Measurements from ENCODE around the gene DHDH.

Gene DHDH

DNA sequence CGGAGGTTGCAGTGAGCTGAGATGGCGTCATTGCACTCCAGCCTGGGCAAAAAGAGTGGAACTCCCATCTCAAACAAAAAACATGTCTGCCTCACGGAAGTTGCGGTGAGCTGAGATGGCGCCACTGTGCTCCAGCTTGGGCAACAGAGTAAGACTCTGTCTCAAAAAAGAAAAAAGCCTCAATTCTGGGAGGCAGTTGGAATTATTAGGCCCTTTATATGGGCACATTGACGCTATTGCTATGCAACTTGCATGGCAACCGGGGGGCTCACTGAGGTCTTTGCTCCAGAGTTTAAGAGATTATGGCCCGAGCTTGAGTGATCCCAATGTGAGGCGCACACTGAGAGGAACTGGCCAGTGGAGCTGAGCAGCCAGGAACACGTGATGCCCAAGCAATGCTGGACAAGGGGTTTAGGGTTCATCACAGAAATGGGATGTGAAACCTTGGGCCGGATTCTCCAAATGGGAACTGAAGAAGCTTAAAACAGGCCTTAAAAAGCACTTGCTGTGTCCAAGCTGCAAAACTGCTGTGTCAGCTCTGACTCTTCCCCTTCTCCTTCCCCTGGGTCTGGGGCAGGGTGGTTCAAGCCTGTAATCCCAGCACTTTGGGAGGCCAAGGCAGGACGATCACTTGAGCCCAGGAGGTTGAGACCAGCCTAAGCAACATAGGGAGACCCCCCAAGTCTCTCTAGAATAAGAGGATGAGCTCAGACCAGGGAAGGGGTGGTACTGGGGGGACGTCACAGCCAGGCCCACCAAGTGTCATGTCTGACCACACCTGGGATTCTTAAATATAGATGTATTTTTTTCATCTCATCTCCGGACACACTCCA, 34.1 kb downstream of the DHDH start:
- no peak for DNase-seq

DNA sequence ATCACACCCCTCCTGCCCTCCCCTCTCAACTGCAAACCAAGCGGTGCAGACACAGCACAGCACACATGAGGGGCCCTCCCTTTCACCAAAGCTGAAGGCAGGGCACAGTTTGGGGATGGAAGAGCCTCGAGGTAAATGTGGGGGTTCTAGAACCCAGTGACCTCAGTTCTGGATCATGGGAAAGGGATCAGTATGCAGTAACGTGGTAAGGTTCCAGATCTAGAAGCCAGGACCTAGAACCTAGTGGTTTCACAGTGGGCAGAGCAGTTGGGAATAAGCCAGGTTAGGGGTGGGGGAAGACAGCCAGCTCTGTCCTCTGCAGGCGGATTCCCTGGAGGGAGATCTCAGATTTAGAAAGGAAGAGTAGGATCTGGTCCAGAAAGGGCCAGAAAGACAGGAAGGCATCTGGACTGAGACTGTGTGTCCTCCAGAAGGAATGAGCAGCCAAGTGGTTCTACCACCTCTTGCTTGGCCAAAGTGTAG, 34.7 kb downstream of the DHDH start:
- DNase-seq, result no peak

DNA sequence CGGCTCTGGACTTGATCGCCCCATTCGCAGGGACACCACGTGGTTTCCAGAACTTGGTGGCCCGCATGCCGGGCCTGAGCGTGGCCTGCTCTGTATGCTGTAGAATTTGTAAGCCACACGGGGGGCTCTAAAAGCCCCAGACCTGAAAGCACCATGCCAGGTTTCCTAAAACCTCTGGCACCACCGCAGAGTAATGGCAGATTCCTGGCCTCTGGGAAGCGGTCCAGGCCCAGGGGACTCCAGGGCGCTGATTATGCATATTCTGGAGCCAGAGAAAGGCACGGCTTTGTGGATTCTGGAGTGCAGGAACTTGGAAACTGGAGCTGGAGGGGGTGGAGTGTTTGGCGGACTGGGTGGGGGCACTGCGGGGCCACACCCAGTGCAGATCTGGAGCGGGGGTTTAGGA, 35.3 kb downstream of the DHDH start:
- no peak for DNase-seq

DNA sequence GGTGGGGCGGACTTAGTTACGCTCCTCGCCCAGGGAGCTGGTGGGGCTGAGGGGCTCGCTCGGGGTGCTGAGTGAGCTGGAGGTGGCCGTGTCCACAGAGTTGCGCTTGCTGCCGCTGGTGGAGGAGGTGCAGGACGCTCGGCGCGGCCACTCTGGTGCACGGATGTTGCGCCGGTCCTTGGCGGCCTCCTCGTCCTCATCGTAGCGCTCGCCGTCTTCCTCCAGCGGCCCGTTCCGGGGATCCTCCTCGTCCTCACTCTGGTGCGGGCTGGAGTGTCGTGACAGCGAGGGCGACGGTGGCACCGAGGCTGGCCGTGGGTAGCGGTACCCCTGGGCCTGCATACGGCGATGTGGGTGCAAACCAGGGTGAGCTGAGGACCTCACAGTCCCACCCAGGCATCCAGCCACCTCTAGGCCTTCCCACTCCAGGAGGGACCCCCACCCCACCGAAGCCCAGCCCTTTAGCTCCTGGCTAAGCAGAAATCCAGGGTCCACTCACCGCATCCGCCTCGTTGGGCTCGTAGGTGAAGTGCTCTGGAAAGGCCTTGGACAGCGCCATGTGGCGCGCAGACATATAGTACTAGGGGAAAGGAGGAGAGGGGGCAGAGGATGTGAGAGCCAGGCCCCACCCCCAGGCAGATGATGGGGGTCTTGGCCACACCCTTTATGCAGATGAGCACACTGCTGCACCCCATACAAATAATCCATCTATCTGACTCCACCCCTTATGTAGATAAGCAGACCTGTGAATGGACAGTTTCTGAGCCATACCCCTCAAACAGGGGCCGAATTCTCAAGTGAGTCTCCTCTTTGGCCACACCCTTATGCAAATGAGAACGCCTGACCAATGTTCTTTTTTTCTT, 36.0 kb downstream of the DHDH start:
- no peak for DNase-seq

DNA sequence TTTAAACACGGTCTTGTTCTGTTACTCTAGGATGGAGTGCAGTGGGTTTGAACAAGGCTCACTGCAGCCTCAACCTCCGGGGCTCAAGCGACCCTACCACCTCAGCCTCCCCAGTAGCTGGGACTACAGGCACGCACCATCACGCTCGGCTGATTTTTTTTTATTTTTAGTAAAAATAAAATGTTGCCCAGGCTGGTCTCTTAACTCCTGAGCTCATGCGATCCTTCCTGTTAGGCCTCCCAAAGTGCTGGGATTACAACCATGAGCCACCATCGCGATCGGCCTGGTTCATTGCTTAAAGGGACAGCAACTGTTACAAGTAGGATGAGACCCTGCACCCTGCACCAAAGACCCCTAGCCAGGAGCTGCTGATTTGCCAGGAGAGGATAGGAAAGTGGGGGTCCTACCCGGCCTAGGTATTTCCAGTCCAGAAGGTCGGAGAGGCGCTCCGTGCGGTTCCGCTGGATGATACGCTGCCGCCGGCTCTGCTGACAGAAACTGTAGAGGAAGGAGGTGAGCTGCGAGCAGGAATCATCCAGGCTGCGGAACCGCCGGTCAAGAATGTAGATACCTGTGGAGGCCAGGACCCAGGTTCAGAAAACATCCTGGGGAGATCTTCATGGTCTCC, 36.8 kb downstream of the DHDH start:
- DNase-seq, result no peak

DNA sequence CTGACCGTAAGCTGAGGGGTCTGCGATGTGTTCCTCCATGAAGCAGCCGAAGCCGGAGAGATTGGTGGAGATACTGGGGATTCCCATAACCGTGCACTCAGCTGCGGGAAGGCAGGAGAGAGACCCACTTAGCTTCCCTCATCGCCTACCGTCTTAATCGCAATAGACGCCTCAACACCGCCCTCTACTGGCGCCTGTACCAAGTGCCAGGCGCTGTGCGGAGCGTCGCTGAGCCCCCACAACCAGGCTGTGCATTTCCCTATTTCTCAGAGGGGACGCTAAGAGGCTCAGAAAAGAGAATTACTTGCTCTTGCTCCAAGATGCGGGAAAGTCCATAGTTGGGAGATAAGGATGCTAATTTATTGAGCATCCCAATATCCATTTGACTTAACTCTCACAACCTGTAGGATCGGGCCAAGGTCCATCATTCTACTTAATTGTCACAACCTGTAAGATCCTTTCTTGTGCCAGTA, 37.5 kb downstream of the DHDH start:
- peak; percentile 68 for DNase-seq

DNA sequence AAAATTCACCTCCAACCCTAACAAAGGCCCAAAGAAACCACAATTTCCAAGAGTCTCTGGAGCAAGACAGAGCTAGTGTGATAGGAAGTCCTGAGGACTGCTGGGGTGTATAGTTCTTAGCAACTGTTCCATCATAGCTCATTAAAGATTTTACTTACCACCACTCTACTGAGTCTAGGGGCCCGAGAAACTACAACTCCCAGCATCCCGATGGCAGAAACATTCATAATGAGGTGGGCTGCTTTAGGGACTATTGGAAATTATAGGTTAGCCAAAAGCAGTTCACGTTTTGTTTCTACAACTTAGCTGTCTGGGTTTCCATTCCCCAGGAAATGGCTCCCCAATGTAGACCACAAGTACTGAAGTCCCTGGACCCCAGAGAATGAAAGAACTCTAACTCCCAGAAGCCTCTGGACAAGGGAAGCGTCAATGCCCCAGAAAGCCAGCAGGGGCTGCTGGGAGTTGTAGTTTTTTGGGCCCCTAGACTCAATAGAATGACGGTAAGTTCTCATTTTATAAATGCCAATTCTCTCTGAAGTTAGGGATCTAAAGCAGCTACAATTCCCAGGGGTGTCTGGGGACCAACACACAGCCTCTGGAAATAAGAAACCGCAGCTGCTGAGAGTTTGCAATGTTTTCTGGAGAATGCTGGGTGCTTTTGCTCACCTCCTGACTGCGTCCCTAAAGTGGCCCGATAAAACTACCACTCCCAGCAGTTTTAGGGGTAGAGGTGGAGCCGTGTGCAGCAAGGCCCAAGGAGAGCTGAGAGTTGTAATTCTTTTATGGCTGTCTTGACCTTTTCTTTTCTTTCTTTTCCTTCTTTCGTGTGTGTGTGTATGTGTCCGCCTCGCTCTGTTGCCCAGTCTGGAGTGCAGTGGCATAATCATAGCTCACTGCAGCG, 42.7 kb downstream of the DHDH start:
- peak; percentile 26 for DNase-seq

DNA sequence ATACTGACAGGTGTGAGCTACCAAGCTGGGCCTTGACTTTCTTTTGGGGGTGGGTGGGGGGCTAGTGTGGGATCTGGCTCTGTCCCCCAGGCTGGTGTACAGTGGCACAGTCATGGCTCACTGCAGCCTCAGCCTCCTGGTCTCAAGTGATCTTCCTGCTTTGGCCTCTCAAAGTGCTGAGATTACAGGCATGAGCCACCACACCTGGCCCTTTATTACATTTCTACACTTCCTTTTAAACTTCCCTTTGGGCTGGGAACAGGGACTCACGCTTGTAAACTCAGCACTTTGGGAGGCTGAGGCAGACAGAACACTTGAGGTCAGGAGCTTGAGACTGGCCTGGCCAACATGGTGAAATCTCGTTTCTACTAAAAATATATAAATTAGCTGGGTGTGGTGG, 43.6 kb downstream of the DHDH start:
- no peak for DNase-seq

DNA sequence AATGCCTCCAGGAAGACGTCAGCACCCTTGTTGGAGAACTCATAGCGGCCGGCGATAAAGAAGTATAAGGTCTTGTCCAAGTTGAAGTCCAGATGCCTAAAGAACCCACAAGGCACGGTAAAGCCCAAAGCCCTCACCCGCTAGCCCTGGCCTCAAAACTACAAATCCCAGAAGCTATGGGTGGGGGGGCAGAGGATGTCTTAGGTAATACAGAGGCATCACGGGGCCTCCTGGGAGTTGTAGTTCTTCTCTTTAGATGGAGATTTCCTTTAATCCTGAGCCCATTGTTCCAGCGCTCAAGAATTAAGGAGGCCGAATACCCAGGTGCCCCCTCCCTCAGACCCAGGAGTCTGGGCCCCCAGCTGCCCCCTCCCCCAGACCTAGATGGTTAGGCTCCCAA, 48.8 kb downstream of the DHDH start:
- no peak for DNase-seq

DNA sequence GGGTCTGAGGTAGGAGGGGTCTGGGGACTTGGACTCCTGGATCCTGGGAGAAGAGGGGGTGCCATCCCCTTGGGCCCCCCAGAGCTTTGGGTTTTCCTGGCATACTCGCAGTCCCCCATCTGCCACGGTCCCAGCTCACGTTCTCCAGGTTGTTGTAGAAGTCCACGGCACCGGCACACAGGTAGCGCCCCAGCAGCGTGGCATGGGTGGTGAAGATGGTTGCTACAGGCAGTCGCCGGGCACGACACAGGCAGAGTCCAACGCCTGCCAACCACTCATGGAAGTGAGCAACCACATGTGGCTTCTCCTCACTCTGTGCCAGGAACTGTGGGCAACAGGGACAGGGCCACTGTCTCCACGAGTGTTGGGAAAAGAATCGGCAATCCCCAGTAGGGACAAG, 52.2 kb downstream of the DHDH start:
- DNase-seq, result no peak

DNA sequence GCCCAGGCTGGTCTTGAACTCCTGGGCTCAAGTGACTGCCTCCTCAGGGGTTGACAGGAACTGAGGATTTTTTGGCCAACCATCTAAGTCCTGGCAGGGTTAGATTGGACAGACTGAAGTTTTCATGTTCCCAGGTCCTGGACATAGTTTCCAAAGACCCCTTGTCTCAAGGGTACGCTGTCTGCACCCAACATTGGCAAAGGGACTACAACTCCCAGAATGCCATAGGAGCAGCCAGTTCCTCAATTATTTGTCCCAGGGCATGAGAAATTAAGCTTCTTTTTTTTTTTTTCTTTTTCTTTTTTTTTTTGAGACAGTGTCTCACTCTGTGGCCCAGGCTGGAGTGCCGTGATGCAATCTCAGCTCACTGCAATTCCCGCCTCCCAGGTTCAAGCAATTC, 52.7 kb downstream of the DHDH start:
- no peak for DNase-seq

DNA sequence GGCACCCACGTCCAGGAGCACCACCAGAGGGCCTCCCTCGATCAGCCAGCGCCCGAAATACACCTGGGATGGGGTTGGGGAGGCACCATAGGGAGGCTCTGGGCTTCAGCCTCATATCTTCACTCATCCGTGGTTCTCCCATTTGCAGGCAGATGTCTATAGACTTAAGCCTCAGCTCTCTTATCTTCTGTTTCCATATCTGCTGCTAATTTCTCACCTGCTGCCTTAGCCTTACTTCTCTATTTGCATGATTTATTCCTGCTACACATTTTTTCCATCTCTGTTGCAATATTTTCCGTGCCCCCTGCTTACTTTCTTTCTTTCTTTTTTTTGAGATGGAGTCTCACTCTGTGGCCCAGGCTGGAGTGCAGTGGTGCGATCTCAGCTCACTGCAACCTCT, 53.8 kb downstream of the DHDH start:
- no peak for DNase-seq

DNA sequence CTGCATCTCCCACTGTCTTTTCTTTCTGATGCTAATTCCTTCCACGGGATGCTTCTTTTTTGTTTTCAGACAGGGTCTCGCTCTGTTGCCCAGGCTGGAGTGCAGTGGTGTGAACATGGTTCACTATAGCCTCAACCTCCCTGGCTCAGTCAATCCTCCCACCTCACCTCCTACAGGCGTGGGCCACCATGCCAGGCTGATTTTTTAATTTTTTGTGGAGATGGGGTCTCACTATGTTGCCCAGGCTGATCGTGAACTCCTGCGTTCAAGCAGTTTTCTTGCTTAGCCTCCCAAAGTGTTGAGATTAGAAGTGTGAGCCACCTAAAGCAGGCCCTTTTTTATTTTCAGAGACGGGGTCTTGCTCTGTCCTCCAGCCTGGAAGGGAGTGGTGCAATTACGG, 54.8 kb downstream of the DHDH start:
- no peak for DNase-seq

DNA sequence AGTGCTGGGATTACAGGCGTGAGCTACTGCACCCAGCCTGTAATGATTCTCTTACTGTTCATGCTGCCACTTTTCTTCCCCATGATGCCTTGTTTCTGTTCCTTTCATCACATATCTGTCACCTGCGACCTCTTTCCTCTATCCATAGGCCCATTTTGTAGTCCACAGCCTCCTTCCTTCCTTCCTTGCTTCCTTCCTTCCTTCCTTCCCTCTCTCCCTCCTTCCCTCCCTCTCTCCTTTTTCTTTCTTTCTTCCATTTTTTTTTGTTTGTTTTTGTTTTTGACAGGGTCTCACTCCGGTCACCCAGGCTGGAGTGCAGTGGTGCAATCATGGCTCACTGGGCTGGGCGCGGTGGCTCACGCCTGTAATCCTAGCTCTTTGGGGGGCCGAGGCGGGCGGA, 55.4 kb downstream of the DHDH start:
- no peak for DNase-seq

DNA sequence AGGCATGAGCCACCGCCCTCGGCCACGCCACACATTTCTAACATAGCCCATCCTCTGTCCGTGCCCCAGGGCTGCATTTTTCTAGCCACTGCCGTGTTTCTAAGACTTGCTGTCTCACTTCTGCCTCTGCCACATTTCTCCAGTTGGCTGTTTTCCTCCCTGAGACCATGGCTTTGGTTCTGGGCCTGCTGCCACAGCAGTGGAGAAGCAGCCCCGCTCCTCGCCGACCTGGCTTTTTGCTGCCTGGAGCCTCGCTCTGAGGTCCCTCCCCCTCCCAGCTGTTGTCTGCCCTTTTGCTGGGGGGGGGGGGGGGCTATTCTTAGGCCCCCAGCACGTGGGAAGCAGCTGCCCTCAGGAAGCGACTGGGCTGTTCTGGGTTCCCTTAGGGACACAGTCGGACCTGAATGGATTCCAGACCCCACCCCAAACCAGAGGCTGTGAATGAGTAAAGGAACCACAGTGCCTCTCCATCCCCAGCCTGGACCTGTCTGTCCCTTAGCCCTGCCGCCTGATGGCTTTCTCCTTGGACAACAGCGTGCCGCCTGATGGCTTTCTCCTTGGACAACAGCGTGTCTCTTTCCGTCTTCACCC, 56.3 kb downstream of the DHDH start:
- DNase-seq, result no peak

DNA sequence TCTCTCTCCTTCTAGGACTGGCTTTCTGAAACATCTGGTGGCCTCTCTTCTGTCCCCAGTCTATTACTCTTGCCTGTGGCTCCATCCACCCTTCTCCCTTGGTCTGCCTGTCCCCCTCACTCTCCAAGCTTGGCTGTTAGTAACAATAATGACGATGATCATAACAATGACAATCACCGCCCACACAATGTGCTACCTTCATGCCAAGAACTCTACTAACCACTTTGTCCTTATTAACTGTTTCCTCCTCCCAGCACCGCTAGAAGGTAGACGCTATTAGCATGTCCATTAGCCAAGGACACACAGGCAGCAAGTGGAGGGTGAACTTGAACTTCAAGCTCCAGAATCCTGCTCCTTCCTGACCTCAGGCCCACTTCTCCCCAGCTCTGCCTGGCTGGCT, 56.9 kb downstream of the DHDH start:
- DNase-seq, result no peak

DNA sequence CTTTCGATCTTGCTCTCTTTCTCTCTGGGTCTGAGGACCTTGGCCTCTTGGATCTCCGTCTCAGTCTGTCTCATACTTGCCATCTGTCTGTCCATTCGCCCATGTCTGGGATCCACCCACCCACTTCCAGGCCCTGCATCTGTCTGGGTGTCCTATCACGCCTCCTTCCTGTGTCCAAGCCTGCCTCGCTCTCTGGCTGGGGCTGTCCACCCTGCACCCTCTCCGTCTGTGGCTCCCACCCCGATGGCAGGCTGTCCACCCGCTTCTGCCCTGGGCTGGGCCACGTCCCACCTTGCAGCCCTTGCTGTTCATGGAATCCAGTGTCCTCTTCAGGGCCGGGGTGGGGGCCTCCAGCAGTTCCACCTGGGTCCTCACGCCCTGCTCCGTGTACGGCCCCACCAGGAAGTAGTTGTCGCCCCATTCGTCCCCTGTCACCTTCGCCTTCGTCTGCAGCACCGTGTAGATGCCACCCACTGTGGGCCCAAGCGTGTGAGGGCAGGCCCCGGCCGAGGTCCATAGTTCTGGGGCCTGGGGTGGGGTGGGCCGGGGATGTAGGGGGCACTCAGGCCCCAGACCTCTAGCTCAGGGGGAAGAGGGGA, 57.6 kb downstream of the DHDH start:
- no peak for DNase-seq

DNA sequence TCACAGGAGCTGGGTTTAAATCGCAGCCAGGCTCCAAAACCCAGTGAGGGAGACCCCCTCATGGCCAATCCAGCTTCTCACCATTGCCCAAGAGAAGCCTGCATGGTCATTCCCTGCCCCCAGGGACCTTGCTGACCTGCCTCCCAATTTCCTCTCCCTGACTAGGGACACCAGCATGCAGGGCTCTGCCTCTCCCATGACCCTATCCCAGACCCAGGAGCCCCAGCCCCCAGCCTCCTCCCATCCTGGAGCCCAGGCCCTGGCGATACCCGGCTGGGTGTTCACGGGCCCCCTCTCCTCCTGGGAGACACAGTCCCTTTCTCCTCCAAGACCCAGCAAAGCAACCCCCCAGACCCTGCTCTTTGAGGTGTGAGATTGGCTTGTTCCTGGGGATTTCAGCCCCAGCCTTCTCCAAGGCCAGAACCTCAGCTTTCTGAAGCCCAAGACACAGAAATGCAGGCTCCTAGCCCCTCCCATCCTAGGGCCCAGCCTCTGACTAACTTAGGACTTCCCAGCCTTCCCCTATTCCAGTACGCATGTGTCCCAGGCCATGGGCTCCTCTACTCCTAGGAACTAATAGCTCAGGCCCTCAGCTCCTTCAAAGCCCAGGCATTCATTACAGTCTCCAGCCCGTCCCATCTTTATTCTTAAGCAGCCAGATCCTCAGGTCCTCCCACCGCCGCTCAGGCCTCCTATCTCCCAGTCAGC, 58.5 kb downstream of the DHDH start:
- no peak for DNase-seq

DNA sequence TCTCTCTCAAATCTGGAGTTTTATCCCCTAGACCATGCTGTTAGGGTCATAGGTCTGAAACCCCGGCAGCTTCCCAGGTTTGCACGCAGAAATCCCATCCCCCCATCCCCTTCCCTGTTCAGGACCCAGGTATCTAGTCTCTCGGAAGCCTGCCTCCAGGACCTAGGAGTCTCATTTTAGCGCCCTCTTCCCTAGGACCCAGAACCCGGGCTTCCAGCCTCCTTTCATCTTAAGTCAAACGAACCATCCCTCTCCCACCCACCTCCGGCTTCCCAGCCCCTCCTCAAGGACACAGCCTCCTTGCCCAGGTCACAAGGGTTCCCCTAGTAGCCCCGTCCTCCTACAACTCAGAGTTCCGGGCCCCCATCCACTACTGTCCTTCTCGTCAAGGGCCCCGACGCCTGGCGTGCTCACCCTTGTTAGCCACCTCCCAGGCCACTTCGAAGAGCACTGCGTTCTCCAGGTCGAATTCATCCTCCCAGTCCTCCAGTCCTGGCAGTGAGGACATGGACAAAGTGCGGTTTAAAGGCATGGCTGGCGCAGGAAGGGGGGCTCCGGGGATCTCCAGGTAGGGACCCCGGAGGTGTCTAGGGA, 59.2 kb downstream of the DHDH start:
- DNase-seq, result no peak

Data from NCI-H2171 (cell line).